ENCODE measurements around the gene SEMA4C. TPM values are rescaled to one million over a fixed set of nuclear protein-coding genes. Genes with fewer than 3 reads are reported as not detected.

The SEMA4C gene
- total and polyA plus RNA-seq, 9 of the 15 experiments (the other 6 are each of a cell fraction or from before 2014, with no cell fraction given), result 0.32 to 59.7 (median 23.9) TPM

- peak overlapping the region; percentile 72 to 93 for H3K9ac ChIP-seq (ENCODE audit: insufficient read depth in 1 of 2, low read depth in 2 of 2, low read length in 2 of 2)
- WGBS (ENCODE audit: insufficient coverage, low coverage, missing lambda C conversion rate), result 51% methylated on average over 11 of the region's 11 CpGs
- no peak overlapping the region for H2AFZ ChIP-seq (ENCODE audit: low read depth, low read length)
- H3K36me3 ChIP-seq (ENCODE audit: control insufficient read depth, insufficient read depth, low read length), result peaks cover 69% of the 10 kb centered on the region
- DNase-seq (ENCODE audit: extremely low read depth in 1 of 4, low spot score in 3 of 4), result peak in 1 of 4 experiments; percentile 62
- peak; percentile 23 for FAIRE-seq
- peaks cover 76 to 84% of the 10 kb centered on the region in 2 experiments for H3K4me1 ChIP-seq (replicated peaks in 1 of 2; ENCODE audit: control insufficient read depth in 2 of 2, insufficient read depth in 2 of 2, low read length in 2 of 2)
- H3K27ac ChIP-seq (ENCODE audit: extremely low read depth, low read depth, low read length), result peak overlapping the region; percentile 77
- no peaks in the 10 kb centered on the region for H3K9me3 ChIP-seq (replicated peaks; ENCODE audit: control insufficient read depth, insufficient read depth, low read depth, low read length)
- no peaks in the 10 kb centered on the region for H4K20me1 ChIP-seq (replicated peaks; ENCODE audit: control insufficient read depth, insufficient read depth, low read length)
- ChIA-PET CTCF (ENCODE audit: low intra/inter-chr PET ratio) (no interaction called here), POLR2A (interaction anchor here (0.6 to 9.0 kb wide), 6 partner anchors 9 to 1816 kb away, joined by 3 to 112 read pairs (median 5); no protein-coding TSS in a partner anchor)
- peak overlapping the region; percentile 45; the same call in 1 of the 2 replicates for H3K4me3 ChIP-seq
- no TSS peak for BruUV-seq (replicated peaks)
- H3K9me1 ChIP-seq (ENCODE audit: control insufficient read depth, insufficient read depth, low read length), result no peaks in the 10 kb centered on the region
- intact Hi-C loops (cut with micrococcal nuclease) (no loop called here), in situ Hi-C loops (cut with MboI) (no loop called here)
- peaks cover 85% of the 10 kb centered on the region for H3K79me2 ChIP-seq (ENCODE audit: control insufficient read depth, insufficient read depth, low read length)
- H3K27me3 ChIP-seq (ENCODE audit: control insufficient read depth in 2 of 2, insufficient read depth in 2 of 2, low read length in 2 of 2), result no peaks in the 10 kb centered on the region
- peak; percentile 23 for ATAC-seq
- peak overlapping the region; percentile 91 for H3K4me2 ChIP-seq (ENCODE audit: insufficient read depth, low read length)
- TF ChIP-seq E2F6 (IDR thresholded peaks at IDR 0.05; ENCODE audit: borderline replicate concordance in 1 of 2, extremely low read depth in 1 of 2, insufficient read depth in 1 of 2, insufficient read length in 1 of 2, low read depth in 1 of 2, low read length in 1 of 2, poor library complexity in 1 of 2, severe bottlenecking in 1 of 2), result peak in 1 of 2 experiments; percentile 35
- peak; percentile 52 for TF ChIP-seq ETV1 (tag; conservative IDR thresholded peaks at IDR 0.05; ENCODE audit: low read depth)
- peak; percentile 35; the same call in 1 of the 2 replicates for TF ChIP-seq ZNF395 (CRISPR knock-in tag; IDR thresholded peaks at IDR 0.05)
- TF ChIP-seq ZNF583 (CRISPR knock-in tag; IDR thresholded peaks at IDR 0.05), result 0 out of 2 replicates have a peak, but pooled peaks have one; percentile 34
- TF ChIP-seq ZBTB49 (CRISPR knock-in tag; IDR thresholded peaks at IDR 0.05; ENCODE audit: borderline replicate concordance), result 0 out of 2 replicates have a peak, but pooled peaks have one; percentile 46
- no peak for TF ChIP-seq PHB2 (IDR thresholded peaks at IDR 0.05; ENCODE audit: low read depth)
- no peak for TF ChIP-seq YY1 (IDR thresholded peaks at IDR 0.05; ENCODE audit: borderline replicate concordance in 1 of 3, control insufficient read depth in 1 of 3, extremely low read depth in 1 of 3, insufficient read depth in 3 of 3, insufficient read length in 1 of 3, insufficient replicate concordance in 2 of 3, low read depth in 1 of 3, low read length in 2 of 3)
- TF ChIP-seq KDM5B (IDR thresholded peaks at IDR 0.05; ENCODE audit: insufficient replicate concordance, low read depth, low read length), result peak; percentile 4
- peak; percentile 35; the same call in 1 of the 2 replicates for TF ChIP-seq ZNF695 (CRISPR knock-in tag; IDR thresholded peaks at IDR 0.05)
- peak; percentile 87 for TF ChIP-seq SMAD4 (CRISPR knock-in tag; conservative IDR thresholded peaks at IDR 0.05)
- no peak for TF ChIP-seq STAT5B (CRISPR knock-in tag; IDR thresholded peaks at IDR 0.05)
- peak; percentile 40 for TF ChIP-seq CXXC5 (CRISPR knock-in tag; IDR thresholded peaks at IDR 0.05)
Measured at GRCh38 chr2:96891591-96892333, 21.9 kb upstream of the SEMA4C start.
